IPS DF 4.7 (cell line): Measurements from ENCODE around the gene NAT8.
"Not testable (repeated sequence)": the region's sequence is repeated elsewhere in the genome, so short reads cannot be mapped to it uniquely, and the experiment has no call there.

Experiments
- DNase-seq: peaks from one replicate; pipeline ENCODE4 v3.0.0-alpha.2; 2013; ENCODE audit warnings: low spot score; ENCODE audit errors: extremely low read depth

Gene NAT8

GRCh38 chr2:73642338-73643018 lies at the start of gene NAT8:
NAT8 (minus strand) TSS chr2:73642422; CDS start chr2:73641628, 794 bp downstream.
- DNase-seq: no peak

- DNase-seq: not testable (repeated sequence)
These were observed 48.3 kb upstream of the NAT8 start for GRCh38 chr2:73690372-73691088.

GRCh38 chr2:73688494-73688893 lies 46.3 kb upstream of the NAT8 start:
- not testable (repeated sequence) for DNase-seq

- no peak for DNase-seq
These were observed 43.7 kb upstream of the NAT8 start for GRCh38 chr2:73685764-73686438.

- DNase-seq: not testable (repeated sequence)
These were observed 42.7 kb upstream of the NAT8 start for GRCh38 chr2:73684905-73685304.

GRCh38 chr2:73684325-73684724 lies 42.1 kb upstream of the NAT8 start:
- not testable (repeated sequence) for DNase-seq

- DNase-seq: peak; percentile 22
These were observed 37.8 kb upstream of the NAT8 start for GRCh38 chr2:73679951-73680571.

- DNase-seq: not testable (repeated sequence)
These were observed 37.0 kb upstream of the NAT8 start for GRCh38 chr2:73679237-73679636.

GRCh38 chr2:73678008-73678407 lies 35.8 kb upstream of the NAT8 start:
- DNase-seq: not testable (repeated sequence)

GRCh38 chr2:73676211-73676610 lies 34.0 kb upstream of the NAT8 start:
- not testable (repeated sequence) for DNase-seq

- not testable (repeated sequence) for DNase-seq
These were observed 32.5 kb upstream of the NAT8 start for GRCh38 chr2:73674696-73675157.

GRCh38 chr2:73669976-73670375 lies 27.8 kb upstream of the NAT8 start:
- DNase-seq: not testable (repeated sequence)

- not testable (repeated sequence) for DNase-seq
These were observed 25.0 kb upstream of the NAT8 start for GRCh38 chr2:73667239-73667638.

GRCh38 chr2:73654175-73654574 lies 12.0 kb upstream of the NAT8 start:
- DNase-seq: no peak

- no peak for DNase-seq
These were observed 10.1 kb upstream of the NAT8 start for GRCh38 chr2:73652348-73652747.

GRCh38 chr2:73651591-73652230 lies 9.5 kb upstream of the NAT8 start:
- DNase-seq: no peak

GRCh38 chr2:73647690-73648089 lies 5.5 kb upstream of the NAT8 start:
- not testable (repeated sequence) for DNase-seq

GRCh38 chr2:73641767-73642062 lies 507 bp downstream of the NAT8 start:
- DNase-seq: no peak

- DNase-seq: no peak
These were observed 1.1 kb downstream of the NAT8 start for GRCh38 chr2:73640946-73641766.

GRCh38 chr2:73640511-73640911 lies 1.7 kb downstream of the NAT8 start:
- no peak for DNase-seq
